Inferior parietal cortex (tissue), 1 donor: Measurements from ENCODE around the gene ZIM2.
A peak's percentile ranks its signal among the peaks of the same experiment; 100 is the strongest.

Experiments
- DNase-seq: peaks from one replicate; pipeline ENCODE4 v3.0.0-alpha.2; 2016; ENCODE audit errors: extremely low spot score

Gene ZIM2

DNA sequence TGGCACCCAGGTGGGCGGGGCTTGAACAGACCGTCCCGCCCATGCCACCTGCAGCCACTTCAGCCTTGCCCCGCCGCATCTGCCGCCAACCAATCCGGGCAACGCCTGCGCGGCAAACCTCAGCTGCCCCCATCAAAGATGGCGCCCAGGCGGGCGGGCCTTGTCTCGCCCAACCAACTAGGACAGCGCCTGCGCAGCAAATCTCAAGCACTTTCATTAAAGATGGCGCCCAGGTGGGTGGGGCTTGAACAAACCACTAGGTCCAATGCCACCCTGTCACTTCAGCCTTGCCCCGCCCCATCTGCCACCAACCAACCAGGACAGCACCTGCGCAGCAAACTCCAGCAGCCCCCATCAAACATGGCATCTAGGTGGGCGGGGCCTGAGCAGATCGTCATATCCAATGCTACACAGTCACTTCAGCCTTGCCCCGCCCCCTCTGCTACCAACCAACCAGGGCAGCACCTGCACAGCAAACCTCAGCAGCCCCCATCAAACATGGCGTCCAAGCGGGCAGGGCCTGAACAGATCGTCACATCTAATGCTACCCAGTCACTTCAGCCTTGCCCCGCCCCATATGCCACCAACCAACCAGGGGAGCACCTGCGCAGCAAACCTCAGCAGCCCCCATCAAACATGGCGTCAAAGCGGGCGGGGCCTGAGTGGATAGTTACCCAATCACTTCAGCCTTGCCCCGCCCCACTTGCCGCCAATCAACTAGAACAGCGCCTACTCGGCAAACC lies 1.4 kb downstream of the ZIM2 start:
- DNase-seq: peak; percentile 89

DNA sequence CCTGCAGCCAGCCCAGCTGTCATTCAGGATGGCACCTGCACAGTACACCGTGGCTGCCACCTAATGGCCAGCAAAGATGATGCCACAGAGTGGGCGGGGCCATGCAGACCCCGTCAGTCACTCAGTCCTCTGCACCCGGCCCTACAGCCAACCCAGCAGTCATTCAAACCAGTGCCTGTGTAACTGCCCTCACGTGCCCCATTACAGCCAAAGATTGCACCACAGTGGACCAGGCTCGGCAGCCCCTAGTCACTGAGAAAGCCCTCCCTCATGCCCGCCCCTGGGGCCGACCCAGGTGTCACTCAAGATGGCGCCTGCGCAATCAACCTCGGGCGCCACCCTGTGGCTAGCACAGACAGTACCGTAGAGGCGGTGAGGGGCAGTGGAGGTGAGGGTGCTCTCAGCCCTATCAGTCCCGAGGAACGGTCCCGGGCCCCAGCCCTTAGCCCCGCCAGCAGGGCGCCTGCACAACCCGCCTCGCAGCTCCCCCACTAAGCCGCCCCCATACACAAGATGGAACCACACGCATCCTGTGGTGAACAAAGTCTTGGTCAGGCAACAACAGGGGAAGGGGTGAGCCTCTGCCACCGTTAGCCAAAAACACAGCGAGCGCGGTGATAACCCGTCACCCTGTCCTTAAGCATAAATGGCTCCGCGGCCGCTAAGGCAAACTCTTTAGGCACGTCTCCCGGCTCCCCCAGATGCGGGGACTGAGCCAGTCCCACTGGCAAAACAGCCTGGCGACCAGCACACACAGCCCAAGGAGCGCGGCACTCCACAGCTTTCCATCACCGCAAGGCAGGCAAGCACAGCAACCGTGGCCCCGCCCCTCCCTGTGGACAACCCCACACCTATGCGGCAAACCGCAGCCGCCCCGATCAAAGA lies 2.3 kb downstream of the ZIM2 start:
- peak; percentile 69 for DNase-seq

DNA sequence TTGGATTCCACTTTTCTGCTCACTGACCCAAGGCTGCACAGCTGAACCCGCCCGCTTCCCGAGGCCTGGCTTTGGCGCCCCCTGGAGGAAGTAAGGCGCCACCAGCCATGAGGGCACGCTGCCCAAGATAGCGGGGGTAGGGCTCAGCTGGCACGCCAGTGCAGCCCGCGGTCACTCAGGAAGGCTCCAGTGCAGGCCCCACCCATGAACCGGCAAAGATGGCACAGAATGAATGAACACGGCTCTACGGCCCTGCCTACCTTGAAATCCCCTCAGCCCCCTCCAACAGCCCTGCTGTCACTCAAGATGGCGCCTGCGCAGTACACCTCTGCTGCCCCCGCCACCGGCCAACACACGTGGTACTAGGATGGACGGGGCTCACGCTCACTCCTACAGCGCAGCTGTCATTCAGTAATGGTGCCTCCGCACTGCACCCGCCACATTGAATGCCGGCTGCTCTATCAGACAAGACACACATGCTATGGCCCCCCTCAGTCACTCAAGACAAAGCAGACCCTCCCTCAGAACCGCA lies 3.0 kb downstream of the ZIM2 start:
- peak; percentile 75 for DNase-seq

DNA sequence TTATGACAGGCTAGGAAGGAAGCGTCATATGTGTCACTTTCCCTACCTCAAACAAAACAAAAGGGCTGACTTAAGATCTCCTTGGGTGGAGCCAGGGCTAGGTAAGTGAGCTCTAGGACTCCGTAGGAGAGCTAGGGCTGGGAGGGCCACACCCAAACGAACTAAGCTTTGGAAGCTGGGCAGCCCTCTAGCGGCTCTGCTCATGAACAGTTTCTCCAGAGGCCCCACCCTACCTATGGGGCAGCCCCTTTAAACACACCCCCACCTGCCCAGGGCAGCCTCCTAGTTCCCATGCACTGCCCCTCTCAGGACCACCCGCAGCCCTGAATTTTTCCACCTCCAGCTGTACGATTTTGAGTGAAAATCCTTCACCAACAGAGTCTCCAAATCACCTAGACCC lies 3.5 kb downstream of the ZIM2 start:
- no peak for DNase-seq

DNA sequence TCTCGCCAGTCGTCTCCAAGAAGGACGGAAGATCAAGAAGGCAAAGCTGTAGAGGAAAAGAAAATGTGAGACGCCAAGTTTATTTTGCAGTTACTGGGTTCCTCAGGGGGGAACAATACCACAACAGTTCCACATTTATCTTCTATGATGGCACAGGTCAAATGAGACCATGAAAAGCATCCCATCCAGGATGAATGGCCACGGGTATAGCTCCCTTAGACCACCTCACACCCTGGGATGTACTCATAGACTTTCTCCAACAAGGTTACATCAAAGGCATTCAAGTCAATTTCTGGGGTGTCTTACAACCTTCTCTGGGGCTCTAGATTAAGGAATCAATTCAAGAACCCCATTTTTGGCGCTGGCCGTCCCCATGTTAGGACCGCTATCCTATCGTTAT lies 4.5 kb downstream of the ZIM2 start:
- DNase-seq: no peak

DNA sequence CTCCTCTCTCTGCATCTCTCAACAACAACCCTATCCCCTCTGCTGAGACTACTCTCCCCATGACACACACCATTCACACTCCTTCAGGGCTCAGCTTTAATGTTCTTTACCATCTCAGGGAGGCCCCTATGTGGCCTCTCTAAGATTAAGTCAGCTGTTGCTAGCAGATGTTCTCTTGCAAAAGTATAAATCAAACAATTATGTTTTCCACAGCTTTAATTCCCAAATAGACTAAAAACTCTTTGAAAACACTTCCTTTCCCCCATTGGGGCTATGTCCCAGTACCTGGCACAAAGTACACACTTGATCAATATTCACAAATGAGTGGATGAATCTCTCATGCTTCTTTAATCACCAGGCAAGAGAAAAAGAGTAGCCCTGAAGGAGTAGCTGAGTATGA lies 5.1 kb downstream of the ZIM2 start:
- no peak for DNase-seq

DNA sequence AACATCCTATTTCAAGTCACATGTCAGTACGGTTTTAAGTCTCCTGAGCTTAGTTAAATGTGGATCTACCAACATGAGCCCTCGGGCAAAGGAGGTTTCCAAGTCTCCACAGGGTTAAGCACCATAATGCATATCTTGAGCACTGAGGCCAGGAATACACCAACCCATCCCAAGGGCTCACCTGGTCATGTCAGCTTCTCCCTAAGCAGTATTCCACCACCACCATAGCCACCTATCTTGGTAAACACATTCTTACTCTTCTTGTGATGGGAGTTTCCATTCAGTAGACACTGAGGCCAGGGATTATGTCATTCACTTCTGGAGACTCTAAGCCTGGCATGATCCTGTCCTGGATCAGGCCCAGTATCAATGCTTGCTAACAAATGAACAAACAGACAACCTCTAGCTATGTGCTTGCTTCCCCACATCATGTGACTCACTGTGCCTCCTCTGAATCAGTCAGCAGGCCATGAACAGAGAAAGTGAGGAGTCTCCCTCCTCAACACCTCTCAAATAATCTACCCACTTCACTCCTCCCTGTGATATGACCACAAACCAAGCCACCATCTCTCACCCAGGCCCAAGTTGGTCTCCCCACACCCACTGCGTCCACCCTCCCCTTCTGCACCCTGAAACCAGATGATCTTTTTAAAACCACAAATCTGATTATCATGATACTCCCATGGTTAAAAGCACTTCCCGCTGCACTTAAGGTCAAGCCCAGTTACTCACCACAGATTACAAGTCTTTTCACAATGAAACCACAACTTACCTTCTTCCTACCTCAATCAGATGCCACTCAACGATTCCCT lies 5.8 kb downstream of the ZIM2 start:
- no peak for DNase-seq

DNA sequence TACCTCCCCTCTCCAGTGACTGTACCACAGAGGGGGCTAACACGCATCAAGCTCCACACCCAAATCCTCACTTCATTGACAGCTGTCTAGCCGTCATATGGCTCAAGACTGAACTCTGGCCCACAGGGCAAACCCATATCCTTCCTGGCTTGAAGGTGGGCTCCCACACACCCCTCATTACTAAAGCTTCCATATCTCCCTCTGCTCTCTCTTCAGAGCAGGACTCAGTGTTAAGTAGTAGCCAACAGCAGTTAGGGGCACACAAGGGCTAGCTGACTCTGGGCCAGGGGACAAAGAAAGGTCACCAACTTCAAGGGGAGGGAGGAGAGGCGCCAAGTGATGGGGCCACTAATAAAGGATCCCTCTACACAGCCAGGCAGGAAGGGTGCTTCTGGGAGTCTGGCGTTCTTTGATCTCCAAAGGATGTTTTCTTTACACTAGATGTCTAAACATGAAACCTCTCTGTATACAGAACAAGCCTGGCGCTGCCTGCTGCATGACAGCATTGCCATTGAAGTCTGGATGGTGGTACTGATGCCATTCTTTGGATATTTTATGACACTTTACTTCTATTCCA lies 8.1 kb downstream of the ZIM2 start:
- DNase-seq: no peak

DNA sequence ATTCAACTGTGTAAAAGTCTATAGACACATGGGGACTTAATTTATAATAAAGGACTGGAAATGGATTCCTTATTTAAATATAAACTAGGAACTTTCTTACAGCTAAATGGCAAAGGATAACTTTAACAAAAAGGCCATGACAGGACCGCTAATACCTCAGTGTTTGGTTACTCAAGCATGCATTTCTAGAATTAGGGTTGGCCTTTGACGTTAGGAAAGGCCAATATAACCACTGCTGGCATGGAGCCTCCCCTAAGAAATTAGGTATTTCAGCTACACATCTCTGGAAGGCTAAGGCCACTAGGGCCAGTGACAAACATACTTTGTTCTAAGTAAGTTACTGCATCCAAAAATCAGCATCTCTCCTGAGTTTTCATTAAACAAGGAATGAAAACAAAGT lies 9.3 kb downstream of the ZIM2 start:
- DNase-seq: no peak

DNA sequence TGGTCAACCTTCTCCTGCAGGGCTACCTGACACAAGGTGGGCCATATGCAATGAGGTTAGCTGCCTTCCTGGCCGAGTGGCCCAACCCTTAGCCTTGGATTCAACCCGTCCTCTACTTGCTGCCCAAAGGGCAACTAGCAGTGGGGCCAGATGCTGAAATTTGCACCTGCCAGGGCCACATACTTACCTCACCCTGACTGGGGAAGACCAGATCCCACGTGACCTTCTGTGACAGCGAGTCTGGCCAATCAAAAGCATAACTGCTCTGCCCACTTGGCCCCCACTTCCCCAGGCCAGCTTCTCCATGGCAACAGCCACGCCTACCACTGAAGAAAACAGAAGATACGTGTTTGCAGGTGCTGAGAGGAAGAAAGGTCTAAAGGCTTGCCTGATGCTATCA lies 10.9 kb downstream of the ZIM2 start:
- DNase-seq: no peak

DNA sequence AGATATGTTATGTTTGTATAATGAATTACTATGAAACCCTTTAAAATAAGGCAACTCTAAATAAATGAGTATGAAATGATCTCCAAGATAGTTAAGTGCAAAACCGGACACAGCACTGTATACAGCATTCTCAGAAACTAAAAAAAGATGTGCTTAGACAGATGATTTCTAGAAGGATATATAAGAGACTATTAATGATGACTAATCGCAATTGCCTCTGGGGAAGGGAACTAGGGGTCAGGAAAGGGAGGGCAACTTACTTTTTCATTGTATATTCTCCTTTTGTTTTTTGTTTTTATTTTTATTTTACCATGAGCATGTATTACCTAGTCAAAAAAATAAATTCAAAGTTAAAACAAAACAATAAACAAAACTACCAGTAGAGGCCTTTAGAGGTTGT lies 12.8 kb downstream of the ZIM2 start:
- no peak for DNase-seq

DNA sequence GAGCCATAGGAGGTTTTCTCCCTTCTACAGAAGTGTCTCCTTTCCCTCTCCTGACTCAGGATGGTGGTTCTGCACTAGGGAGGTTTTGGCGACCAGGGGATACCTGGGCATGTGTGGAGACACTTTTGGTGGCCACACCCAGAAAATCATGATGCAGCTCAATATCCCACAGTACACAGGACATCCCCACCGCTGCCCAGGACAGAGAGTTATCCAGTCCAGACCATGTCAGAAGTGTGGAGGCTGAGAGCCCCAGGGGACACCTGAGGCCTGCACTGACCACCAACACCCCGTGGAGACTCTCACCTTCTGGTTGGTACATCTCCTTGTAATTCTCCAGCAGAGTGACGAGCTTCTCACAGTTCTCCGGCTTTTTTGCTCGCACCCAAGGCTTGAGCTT lies 16.6 kb downstream of the ZIM2 start:
- DNase-seq: no peak

DNA sequence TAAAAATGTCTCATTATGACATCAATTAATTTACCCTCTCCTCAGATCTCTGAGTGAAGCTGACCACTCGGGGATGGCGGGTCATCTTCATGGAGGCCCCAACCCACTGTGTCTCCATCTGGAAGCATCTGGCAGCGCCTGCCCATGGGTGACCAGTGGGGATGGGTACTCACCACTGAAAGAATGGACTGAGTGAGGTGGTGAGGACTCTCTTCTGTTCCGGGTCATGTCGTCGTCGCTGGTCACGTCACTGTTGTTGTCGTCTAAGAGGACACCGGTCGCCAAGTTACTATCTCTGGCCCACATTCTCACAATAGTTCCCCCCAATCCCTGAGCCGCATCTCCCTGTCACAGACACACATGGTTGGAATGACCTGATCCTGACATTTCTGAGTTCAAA lies 17.1 kb downstream of the ZIM2 start:
- no peak for DNase-seq

DNA sequence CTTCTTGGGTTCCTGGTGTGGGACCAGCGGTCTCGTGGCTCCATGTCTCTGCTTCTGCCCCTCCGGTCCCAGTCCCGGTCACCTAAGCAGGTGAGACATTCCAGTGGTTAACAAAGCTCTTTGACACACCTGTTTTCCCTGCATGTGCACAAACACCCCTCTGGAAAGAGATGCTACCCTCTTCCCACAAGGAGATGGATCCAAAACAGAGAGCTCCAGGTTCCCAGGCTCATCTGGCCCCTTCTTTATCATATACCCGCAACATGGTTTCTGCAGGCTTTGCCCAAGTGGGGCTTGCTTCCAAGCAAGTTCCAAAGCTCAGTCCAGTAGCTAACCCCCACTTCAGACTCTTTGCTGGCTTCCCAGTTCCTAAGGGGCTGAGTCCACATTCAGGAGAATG lies 17.8 kb downstream of the ZIM2 start:
- DNase-seq: no peak

DNA sequence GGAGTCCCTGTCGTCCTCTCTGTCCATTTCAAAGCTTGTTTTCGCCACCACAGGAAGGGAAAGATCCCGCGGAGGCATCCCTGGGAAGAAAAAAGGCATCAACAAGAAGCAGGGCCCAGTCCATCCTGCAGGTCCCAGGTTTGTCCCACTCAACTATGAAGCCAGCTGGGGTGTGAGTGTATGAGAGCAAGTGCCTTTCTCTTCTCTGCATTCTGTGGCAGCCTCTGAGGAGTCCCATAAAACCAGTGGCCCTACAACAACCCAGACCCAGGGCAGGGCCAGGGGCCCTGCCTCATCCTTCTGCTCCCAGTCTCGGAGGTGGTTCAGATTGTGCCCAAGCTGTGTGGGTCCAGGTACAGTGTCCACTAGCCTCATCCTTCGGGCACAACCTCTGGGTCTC lies 18.9 kb downstream of the ZIM2 start:
- DNase-seq: no peak

DNA sequence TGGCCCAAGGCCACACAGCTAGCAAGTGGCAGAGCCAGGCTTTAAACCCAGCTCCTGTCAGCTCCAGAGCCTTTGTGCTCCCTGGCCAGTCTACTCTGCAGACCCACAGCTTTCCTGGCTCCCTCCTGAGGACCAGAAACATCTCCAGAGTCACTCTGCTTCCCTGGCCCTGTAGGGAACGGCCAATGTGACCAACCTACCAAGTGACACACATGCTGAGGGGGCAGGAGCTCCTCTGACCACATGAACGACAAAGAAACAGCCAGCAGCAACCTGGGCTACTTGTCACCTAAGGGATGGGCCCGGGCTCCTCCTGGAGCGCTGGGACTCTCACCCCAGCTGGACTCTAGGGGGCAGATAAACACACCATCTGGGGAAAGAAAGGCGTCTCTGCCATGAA lies 19.3 kb downstream of the ZIM2 start:
- DNase-seq: no peak

DNA sequence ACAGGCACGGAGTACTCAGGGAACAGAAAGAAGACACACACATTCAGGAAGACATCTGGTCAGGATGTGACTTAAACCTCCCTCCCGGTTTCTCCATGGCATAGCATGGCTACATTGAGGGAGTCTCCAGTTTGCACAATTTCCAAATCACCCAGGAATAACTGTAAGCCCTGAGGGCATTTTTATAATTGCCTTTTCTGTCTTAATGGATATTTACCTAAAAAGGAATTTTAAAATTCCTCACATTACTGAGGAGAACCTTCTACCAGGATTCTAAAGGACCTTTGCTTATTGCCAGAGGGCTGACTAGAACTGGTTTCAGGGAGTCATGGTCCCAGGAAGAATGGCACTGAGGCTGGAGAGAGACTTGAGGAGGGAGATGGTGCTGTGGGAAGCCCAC lies 21.4 kb downstream of the ZIM2 start:
- no peak for DNase-seq

DNA sequence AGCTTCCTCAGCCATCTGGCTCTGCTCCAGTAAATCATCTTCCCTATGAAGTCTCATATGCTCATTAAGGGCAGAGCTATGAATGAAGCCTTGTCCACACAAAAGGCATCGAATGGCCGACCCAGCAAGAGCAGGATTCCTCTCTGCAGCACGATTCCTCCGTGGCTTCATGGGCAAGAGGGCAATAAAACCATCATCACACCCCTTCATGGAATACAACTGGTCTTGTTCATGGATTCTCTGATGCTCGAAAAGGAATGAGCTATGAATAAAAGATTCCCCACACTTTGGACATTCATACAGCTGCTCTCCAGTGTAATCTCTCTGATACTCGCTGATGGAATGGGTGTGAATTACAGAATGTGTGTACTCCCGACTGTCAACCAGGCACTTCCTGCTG lies 25.9 kb downstream of the ZIM2 start:
- no peak for DNase-seq

DNA sequence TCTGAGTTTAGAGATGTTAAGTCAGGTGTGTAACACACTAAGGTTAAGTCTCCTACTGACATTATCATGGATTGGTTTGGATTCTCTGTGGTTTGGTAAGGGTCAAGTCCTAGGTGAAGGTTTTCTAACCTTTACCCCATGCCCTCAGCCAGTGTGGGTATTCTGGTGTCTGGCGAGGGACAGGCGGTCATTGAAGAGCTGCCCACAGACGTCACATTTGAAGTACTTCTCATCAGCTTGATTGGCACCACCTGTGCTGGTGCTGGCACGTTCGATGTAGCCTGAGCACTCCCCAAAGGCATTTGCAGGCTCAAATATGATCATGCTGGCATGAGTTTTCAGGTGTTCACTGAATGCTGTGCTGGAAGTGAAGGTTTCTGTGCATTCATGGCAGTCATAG lies 27.0 kb downstream of the ZIM2 start:
- DNase-seq: no peak

DNA sequence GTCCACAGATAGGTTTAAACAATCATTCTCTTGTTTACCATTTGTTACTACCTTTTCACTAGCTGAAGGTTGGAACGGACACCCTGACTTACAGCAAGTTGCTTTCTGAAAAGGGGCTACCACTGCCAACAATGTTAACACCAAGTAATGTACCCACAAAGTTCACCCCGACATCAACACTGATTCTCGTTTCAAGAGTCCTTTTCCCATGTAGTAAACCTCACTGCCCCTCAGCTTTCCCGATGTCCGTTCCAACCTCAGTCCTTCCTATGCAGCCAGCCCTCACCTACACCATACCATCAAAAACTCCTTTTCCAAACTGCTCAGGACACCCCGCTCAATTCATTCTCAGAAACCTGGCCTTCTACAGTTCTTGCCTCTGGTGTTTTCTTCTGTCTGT lies 29.0 kb downstream of the ZIM2 start:
- no peak for DNase-seq

DNA sequence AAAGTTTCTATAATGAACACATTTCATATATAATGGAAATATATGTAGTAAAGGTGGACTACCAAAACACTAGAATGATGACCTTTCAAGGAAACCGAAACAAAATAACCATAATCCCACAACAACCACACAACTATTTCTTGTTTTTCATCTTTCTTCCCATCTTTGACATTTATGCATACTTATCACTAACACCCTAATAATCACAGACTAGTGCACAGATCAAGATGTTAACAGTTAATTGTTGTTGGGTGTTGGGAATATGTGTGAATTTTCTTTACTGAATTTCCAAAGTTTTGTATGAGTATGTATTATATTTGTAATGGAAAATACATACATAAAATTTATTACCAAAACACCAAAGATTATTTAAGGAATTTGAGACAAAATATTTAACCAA lies 30.3 kb downstream of the ZIM2 start:
- no peak for DNase-seq
